SK-N-MC (cell line): Measurements from ENCODE around the gene TPP1.

ENCODE experiments used
- EZH2 ChIP-seq: fragments of 200-600 bp; sonication (generic); IDR thresholded peaks from one replicate; pipeline ENCODE4 v1.6.1; 2017; ENCODE audit warnings: antibody characterized with exemption
- FOXP2 ChIP-seq: optimal IDR thresholded peaks from 2 replicates; pipeline ENCODE3; 2011; ENCODE audit warnings: mild to moderate bottlenecking, moderate library complexity; ENCODE audit not compliant: insufficient read depth; ENCODE audit errors: extremely low read length, control extremely low read depth
- POLR2AphosphoS5 ChIP-seq: IDR thresholded peaks from 2 replicates; pipeline ENCODE4 v1.6.1; 2012; ENCODE audit warnings: mild to moderate bottlenecking, low read depth, low read length, borderline replicate concordance

DNA sequence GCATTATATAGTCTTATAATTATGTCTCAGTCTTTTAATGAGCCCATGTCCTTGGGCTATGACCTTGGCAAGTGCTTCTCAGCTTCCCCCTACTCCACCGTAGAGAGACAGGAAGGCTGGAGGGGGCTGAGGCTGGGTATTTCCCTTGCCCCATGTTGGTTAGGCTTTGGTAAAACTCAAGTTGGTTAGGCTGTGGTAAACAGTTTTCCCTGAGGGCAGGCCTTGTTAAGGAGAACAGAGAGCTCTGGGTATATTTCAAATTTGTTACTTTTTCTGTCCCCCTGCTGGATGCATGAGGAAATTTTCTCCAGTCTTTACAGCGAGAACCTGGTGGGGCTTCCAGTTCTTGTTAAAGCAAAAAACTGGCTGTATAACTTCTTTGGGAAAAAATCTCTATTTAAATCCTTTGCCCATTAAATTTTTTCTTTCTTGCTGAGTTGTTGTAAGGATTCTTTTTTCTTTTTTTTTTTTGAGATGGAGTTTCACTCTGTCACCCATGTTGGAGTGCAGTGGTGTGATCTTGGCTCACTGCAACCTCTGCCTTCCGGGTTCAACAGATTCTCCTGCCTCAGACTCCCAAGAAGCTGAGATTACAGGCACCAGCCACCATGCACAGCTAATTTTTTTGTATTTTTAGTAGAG lies 48.6 kb upstream of the TPP1 start:
- no peak for TF ChIP-seq EZH2
- TF ChIP-seq POLR2AphosphoS5 = no peak
- no peak for TF ChIP-seq FOXP2
